ENCODE results near the gene CD44.
"Not testable (repeated sequence)": the region's sequence is repeated elsewhere in the genome, so short reads cannot be mapped to it uniquely, and the experiment has no call there.

CD44 gene

DNA sequence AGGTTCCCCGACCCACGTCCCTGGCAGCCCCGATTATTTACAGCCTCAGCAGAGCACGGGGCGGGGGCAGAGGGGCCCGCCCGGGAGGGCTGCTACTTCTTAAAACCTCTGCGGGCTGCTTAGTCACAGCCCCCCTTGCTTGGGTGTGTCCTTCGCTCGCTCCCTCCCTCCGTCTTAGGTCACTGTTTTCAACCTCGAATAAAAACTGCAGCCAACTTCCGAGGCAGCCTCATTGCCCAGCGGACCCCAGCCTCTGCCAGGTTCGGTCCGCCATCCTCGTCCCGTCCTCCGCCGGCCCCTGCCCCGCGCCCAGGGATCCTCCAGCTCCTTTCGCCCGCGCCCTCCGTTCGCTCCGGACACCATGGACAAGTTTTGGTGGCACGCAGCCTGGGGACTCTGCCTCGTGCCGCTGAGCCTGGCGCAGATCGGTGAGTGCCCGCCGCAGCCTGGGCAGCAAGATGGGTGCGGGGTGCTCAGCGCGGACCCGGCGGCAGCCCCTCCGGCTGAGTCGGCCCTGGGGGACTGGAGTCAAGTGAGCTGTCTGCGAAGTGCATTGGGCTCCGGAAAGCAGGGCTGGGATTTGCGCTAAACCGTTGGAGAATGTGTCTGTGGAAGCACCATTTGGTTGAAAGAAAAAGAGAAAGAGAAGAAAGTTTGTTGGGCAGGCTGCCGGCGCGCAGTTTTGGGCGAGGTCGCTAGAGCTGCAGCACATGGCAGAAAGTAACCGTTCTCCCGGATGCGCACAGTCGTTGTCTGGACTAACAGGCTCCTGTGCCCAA, at the start of gene CD44:
Gene CD44 (plus strand): TSS at position 229 of the 779 bp plus-strand sequence. CDS start 133 bp downstream, at position 362.
- peak; percentile 9 for DNase-seq

DNA sequence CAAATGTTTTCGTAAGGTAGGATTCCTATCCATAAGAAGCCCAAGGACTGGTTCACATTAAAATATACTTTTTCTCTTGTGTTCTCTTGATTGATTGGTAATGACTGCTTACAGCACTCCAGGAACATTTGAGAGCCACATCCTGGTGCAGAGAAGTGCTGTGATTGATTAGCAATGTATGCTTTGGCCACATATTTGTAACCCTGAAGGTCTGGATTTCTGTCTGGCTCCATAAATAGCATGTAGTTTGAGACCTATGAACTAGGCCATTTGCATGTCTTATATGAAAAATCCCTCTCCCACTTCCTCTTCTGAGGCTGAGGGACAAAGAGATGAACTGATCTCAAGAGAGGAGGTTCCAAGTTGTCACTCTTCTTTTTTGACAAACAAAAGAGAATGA, 49.3 kb upstream of the CD44 start:
- no peak for DNase-seq

DNA sequence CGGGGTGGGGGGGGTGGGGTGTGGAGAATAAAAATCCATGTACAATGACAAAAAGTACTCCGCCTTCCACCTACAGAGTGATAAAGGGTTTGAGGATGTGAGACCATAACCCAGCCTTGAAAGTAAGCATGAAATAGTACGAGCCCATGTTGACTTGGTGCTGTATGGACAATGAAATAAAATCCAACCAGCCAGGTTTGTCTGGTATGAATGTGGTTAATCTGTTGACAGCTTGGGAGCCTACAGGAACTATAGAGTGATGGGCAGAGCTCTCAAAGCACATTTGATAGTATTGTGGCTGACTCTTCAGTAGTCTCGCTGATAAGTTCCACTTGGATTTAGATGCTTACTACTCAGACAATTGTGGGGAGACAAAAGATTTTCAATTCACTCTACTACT, 48.8 kb upstream of the CD44 start:
- DNase-seq: no peak

DNA sequence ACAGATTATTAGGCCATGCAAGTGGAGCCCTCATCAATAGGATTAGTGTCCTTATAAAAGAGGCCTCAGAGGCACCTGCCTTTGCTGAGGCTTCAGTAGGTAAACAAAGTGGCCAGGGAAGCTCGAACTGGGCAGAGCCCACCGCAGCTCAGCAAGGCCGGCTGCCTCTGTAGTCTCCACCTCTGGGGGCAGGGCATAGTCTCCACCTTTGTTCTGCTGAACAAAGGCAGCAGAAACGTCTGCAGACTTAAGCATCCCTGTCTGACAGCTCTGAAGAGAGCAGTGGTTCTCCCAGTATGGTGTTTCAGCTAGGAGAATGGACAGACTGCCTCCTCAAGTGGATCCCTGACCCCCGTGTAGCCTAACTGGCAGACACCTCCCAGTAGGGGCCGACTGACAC, 48.0 kb upstream of the CD44 start:
- DNase-seq: not testable (repeated sequence)

DNA sequence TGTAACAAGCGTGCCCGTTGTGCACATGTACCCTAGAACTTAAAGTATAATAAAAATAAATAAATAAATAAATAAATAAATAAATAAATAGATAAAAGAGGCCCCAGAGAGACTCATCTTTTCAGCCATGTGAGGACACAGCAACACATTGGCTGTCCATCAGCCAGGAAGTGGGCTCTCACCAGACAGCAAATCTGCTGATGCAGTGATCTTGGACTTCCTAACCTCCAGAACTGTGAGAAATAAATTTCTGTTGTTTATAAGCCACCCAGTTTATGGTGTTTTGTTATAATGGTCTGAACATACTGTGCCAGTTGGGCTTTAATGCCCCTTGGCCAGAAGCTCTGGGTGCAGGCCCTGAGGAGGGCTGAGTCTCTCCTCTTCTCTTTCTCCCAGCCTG, 42.2 kb upstream of the CD44 start:
- DNase-seq: no peak

DNA sequence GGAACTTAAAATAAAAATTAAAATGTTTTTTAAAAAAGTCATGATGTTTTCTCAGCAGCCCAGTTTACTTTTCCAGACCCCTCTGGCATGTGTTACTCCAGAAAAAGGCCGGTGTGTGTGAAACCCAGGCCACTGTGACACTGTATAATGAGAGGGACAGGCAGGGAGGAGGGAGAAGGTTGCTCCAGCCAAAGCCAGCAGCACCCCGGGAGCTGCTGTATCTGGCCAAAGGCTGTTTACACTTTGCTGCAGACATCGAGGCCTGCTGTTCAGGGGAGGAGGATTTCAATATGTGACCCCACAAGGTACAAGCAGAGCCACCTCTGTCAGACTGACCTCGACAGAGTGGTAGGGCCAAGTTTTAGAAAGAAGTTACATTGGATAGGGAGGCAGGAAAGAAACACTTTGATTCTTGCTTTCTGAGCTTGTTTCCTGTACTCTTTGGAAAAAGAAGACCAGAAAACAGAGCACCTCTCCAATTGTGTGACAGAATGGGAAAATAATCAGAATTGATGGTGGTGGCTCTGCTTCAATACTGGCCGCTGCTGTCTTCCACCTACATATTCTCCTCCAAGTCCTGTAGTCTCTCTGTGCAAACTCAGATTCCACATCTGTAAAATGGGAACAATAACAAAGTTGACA, 41.0 kb upstream of the CD44 start:
- no peak for DNase-seq

DNA sequence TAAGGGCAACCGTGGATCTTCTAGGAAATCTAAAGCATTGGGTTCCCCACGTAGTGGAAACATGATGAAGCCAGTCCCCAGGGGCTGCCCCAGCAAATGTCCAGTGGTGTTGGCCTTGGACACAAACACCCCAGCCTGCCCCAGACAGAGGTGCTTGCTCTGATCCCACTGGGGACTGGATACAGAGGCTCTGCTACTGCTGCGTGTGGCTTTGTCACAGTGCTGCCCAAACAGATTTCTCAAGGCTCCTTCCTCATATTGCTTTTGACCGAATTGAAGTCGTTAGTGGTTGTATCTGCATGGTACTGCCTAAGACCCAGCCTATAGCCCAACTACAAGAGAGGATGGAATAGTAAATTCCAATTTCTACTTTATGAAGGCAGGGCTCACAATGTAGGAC, 40.1 kb upstream of the CD44 start:
- DNase-seq: no peak

DNA sequence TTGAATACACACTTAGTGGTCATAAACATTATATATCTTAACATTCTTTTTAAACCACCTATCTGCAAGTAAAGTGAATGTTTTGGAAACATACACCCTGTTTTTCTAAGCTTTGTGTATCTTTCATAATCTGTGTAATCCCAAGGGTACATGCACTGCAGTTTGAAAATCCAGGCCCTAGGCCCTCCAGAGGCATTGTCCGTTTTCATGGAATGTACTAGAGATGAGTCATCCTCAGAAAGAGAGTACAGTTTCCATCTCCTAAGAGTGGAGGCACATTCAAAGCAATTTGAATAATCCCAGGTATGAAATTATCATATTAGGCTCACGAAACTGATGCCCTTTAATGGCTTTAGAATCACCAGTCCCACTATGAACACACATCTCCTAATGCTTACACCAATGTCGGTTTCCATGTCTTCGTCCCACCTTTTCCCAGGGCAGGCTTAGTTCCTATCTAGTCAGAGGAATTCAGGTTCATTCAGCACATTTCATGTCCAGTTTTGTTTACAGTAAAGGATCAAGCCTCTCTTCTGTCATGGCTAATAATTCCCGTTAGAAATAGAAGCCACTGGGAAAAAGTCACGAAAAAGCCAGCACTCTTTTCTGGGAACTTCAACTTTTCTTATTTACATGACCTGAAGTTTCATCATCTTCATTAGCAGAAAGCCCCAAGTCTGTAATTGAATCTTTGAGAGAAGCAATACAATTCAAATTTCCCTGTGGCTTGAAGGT, 39.5 kb upstream of the CD44 start:
- no peak for DNase-seq

DNA sequence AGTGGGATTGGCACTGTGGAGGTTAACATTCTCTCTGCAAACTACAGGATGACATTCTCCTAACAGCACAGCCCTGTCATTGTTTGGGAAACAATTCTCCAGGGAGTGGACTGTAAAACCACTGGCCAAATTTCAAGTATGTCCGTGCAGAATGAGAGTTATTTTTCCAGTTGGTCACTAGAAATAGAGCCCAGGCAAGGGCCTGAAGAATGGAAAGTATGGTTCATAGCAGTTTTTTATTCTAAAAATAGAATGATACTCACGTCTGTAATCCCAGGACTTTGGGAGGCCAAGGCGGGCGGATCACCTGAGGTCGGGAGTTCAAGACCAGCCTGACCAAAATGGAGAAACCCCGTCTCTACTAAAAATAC, 39.0 kb upstream of the CD44 start:
- no peak for DNase-seq

DNA sequence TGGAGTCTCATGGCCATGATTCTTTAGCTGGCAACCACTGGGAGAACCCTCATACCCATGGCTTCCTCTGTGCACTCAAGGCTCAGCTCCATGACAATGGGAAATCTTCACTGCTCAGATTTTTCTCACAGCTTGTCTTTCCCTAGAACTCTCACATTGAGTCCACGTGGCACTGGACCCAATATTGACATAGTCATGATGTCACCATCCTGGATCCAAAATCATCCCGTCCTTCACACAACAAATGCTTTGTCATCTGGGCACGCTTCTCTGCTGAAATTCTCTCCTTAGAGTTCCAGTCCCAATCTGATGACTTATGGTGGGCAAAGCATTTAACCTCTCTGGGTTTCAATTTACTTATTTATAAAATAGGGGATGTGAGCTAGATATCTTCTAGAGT, 37.7 kb upstream of the CD44 start:
- no peak for DNase-seq

DNA sequence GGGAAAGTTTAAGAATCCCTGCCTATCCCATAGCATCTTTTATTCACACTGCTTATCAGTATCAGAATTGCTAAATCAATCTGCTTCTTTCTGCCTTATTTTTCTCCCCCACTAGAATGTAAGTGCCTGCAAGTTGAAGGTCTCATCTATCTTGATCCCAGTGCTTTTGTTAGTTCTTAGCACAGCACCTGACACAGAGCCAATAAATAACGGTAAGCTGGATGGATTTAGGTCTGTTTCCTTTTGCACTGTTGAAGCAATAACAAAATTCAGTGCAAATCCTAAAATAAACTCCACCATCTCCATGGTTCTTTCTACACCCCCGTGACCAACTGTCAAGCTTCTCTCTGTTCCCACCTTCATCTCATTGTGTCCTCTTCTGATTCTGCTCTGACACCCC, 36.7 kb upstream of the CD44 start:
- no peak for DNase-seq

DNA sequence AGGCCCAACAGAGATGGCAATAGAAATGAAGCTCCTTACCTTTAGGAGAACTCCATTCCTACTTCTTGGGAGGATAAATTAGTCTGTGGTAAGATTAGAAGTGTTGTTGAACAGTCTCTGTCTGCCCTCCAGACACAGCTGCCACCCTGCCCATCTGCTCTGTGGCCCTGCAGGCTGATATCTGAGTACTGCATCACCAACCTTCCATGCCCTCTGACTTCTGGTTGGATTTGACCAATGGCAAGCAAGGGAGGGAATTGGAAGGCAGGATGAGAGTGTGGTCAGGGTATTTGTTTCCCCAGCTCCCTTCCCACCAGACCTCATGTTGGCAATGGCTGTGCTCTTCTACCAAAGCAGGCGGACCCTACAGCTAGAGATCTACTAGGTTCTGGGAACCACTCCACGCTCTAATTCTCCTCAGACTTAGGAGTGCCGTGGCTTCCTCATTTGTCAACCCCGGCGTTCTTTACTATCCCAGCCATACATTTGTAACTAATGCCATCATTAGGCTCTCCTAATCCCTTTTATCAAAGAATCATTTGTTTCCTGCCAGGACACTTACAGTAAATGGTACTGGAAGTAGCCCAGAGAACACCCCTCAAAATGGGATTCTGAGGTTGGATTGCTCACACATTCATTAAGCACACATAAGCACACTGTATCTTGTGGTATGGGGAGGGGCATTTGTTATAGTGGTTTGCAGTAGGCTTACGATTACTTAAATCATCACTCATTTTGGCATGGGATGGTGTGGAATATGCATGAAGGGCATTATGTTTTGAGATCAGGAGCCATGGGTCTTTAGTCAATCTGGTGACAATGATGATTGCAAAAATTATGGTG, 35.4 kb upstream of the CD44 start:
- no peak for DNase-seq

DNA sequence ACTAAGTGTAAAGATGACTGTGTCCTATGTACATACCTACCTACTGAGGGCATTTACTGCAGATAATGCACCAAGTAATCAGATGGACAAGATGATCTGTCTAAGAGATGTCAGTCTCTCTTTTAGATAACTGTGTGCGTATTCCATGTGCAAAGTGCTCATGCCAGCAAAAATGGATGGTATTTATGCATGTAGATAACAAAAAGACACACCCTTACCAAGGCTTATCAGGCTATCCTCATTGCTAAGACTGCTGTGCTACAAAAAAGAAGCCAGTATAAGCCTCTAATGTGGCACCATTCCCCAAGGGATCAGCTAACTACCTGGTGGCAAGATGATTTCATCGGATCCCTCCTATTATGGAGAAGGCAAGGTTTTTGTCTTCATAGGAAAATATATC, 34.3 kb upstream of the CD44 start:
- no peak for DNase-seq

DNA sequence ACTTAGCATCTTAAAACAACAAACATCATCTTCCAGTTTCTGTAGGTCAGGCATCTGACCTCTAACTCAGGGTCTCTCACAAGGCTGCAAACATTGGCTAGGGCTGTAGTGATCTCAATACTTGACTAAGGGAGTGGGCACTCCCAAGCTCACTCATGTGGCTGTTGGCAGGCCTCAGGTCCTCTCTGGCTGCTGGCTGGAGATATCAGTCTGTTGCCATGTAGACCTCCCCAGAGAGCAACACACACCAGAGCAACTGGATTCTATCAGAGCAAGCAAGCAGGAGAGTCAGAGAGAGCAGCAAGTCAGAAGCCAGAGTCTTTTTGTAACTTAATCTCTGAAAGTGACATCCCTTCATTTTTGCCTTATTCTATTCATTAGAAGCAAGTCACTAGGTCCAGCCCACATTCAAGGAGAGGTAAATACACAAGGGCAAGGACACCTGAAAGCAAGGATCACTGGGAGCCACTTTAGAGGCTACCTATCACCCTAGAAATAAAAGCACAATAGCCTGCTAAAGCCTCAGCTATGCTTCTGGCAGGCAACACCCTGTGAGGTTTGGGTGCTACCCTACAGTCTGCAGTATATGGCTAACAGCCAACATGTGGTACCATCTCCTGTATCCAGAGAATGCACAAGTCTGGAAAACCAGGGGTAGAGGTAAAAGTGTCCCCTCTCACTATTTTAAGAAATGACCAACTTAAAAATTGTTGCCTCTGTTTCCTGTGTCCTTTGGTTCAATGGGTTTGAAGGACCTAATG, 33.5 kb upstream of the CD44 start:
- no peak for DNase-seq

DNA sequence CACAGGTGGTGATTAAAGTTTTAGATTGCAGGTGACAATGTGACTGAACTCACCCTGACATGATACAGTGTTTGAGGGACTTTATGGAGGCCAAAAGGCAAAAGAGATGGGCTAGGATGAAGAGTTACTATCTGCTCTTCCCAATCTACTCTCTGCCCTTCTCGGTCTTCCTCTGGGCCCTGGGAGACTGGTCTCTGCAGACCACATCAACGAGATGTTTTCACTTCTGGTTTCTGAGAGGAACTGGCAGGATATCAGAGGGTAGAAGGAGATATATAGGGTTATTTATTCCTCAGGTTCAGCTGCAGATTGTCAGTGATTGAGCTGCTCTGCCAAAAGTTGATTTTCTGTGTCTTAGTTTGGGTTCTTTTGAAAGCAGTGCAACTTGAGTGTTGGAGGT, 32.4 kb upstream of the CD44 start:
- no peak for DNase-seq

DNA sequence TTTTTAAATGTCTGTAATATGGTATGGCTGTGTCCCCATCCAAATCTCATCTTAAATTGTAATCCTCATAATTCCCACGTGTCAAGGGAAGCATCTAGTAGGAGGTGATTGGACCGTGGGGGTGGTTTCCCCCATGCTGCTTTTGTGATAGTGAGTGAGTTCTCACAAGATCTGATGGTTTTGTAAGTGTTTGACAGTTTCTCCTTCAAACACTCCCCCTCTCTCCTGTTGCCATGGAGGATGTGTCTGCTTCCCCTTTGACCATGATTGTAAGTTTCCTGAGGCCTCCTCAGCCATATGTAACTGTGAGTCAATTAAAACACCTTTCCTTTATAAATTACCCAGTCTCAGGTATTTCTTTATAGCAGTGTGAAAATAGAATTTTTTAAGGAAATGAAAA, 31.1 kb upstream of the CD44 start:
- DNase-seq: no peak

DNA sequence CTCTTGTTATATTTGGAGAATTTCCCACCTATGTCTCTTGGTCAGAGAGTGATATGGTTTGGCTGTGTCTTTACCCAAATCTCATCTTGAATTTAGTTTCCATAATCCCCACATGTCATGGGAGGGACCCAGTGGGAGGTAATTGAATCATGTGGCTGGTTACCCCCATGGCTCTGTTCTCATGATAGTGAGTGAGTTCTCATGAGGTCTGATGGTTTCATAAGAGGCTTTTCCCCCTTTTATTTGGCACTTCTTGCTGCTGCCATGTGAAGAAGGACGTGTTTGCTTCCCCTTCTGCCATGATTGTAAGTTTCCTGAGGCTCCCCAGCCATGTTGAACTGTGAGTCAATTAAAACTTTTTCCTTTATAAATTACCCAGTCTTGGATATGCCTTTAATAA, 30.6 kb upstream of the CD44 start:
- not testable (repeated sequence) for DNase-seq

DNA sequence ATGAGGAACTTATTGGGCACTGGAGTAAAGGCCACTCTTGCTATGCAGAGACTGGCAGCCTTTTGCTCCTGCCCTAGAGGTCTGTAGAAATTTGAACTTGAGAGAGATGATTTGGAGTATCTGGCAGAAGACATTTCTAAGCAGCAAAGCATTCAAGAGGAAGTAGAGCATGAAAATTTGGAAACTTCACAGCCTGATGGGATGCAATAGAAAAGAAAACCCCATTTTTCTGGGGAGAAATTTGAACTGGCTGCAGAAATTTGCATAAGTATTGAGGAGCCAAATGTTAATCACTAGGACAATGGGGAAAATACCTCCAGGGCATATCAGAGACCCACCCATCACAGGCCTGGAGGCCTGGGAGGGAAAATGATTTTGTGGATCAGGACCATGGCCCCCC, 29.9 kb upstream of the CD44 start:
- no peak for DNase-seq

DNA sequence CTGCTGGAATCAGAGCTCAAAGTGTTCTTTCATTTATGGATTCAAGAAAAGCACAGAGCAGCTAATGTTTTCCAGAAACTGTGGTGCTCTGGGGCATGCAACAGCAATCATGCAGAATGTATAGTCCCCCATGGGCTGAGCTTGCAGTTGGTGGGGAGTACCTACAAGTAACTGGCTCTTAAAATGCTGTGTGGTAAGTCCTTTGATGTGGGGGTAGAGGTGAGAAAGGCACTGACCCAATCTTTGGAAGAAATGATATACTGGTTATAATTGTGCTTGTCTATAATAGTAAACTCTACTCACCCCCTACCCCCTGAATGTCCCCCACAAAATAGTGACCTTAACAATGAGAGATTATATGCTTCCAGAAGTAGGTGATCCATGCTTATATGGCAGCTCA, 29.1 kb upstream of the CD44 start:
- no peak for DNase-seq

DNA sequence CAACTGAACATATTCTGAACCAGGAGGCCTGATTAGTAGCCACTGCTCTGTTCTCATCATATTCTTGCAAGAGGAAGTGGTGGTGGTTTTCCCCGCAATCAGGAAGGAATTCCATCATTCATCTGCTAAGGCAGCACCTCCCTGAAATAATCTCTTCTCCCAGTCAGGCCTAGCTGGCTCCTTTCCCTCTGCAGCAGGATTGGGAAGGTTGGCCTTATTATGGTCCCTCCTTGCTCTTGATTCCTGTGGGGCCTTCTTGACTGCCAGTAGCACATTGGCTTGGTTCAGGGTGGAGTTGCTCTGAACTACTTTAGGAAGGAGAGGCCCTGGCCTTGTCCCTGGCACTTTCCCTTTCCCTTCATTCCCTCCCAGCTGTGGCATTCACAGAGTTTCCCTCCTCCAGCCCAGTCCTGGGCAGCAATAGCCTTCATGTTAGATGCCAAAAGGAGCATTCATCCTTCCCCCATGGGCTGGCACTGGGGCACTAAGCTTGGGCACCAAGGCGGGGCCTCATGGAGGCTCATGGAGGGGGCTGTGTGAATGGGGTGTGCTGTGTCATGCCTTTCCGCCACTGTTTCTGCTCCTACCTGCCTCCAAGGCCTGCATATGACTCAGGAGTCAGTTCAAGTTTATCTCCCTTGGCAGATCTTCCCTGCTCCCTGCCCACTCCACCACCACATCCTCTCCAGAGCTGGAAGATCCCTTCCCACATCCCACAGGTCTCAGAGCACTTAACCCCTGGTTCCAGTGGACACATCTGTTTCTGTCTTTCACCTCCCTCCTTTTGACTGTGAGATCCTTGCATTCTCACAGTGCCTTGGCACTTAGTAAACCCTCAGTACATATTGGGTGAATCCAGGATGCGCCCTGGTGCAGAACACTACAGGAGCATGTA, 27.6 kb upstream of the CD44 start:
- DNase-seq: no peak
